NCI-H510A (cell line): ENCODE results near the gene SNCG.
"Not testable (repeated sequence)": the region's sequence is repeated elsewhere in the genome, so short reads cannot be mapped to it uniquely, and the experiment has no call there.

Experiments
- DNase-seq: peaks from one replicate; lab custom pipeline; 2025; lab: John Stamatoyannopoulos, UW

The SNCG gene

GRCh38 chr10:86944907-86945306 is 13.5 kb upstream of the SNCG start:
- DNase-seq: no peak

DNA sequence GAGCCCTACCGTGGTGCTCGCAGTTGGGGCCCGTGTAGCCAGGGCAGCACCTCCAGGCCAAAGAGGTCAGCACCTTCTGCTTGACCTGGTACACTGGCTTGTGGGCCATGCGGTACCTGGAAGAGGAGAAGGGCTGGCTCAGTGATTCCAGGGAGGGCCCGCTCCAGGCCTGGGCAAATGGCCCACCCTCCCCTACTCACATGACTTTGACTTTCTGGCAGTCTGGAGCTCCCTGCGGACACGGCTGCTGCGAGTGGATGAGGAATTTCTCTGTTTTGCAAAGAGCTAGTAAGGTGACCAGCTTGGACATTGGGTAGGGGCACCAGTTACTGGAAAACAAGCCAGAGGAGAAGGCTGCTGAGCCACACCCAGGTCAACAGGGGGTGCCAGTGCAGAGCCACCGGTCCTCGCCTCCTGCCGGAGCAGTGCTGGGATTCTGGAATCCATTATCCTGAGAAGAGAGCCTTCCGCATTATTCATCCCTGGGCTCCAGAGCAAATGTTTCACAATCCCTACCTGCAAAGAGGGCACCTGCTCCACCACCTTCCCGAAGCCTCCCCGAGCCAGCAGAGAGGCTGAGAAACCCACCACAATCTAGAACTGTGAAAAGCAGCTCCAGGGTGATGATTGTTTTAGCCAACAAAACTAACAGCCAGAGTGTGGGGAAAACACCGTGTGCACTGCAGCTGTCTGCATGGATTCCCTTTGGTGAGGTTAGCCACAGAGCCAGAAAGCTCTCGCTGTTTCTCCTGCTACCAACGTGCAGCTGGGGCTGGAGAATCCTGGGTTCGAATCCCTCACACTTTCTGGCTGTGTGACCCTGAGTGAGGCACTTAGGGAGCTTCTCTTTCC is 12.8 kb upstream of the SNCG start:
- DNase-seq: no peak

DNA sequence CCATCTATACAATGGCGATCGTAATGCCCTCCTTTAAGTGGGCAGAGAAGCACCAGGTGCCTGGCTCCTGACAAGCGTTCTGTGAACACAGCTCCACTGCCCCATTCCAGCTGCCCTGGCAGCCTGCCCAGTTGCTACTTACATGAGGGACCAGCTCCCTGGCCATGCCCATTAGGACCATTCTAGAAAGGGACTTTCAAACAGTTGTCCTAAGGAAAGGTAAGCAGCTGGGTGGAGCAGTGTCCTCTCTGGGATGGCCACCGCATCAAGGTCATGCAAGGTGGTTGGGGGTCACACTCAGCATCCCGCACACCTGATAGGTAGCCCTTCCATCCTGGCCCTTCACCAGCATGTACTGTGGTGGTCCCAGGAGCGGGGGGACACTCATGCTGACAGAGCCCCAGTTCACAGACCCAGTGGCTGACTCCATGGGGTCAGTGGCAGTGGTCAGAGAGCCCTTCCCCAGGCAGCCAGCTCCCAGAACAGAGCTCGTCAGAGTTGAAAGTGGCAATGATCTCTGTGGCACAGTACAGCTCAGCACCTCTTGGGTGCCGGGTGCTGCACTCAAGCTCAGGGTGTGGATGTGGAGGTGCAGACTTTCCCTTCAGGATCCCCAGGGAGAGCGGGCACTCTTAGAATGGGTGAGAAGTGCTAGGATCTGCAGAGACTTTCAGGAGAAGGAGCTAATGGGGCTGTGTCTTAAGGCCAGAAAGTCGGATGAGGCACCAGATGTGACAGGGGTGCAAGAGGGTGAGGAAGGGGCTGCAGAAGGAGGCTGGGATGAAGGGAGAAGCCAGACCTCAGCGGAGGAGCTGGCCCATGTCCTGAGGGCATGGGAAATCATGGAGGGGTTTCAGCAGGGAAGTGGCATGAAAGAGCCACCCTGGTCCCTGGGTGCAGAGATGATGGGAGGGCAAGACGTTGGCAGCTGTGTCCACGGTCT is 11.9 kb upstream of the SNCG start:
- peak; percentile 52 for DNase-seq

DNA sequence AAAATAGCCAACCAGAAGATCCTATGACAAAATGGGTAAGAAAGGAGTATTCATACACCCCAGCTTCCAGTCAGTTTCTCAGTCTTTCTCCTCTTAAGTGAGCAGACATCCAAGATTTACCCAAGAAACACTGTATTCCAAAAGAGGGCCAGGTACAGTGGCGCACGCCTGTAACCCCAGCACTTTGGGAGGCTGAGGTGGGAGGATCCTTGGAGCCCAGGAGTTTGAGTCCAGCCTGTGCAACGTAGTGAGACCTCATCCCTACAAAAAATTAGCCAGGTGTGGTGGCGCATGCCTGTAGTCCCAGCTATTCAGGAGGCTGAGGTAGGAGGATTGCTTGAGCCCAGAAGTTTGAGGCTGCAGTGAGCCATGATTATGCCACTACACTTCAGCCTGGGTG is 10.6 kb upstream of the SNCG start:
- DNase-seq: not testable (repeated sequence)

DNA sequence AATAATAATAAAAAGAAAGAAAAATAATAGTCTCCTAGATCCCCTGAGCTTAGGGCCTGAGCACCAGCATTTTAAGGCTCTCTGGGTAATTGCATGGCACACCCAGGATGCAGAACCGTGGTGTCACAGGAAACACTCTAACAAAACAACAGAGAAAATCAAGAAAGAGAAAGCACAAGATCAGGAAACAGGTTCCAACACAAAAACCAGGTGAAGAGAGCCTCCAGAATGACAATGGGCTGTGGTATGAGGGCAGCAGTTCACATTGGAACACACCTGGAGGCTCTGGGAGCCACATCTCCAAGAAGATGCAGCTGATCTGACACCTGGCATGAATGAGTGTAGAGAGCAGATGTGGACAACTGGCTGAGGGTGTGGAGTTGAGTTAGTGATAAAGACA is 8.1 kb upstream of the SNCG start:
- DNase-seq: no peak

DNA sequence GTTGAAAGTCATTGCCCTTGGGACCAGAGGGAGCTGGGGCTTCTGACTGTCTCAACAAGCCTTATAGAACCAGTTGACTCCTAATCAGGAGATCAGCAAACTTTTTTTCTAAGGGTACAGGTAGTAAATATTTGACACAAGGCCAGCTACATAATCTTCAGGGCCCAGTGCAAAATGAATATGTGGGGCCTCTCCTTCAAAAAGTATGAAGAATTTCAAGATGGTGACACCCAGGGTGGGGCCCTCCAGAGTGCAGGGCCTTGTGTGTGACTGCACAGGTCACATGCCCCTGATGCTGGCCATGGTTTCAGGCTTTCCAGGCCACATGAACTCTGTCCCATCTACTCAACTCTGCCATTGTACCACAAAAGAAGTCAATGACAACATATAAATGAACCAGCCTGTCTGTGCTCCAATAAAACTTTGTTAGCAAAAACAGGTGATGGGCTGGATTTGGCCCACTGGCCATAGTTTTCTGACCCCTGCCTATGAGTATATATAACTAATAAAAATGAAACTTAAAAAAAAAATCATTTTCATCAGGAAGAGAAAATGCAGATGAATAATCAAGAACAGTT is 7.1 kb upstream of the SNCG start:
- DNase-seq: no peak

GRCh38 chr10:86952106-86952505 is 6.3 kb upstream of the SNCG start:
- DNase-seq: no peak

- DNase-seq: not testable (repeated sequence)
Measured at GRCh38 chr10:86952697-86953096, 5.7 kb upstream of the SNCG start.

DNA sequence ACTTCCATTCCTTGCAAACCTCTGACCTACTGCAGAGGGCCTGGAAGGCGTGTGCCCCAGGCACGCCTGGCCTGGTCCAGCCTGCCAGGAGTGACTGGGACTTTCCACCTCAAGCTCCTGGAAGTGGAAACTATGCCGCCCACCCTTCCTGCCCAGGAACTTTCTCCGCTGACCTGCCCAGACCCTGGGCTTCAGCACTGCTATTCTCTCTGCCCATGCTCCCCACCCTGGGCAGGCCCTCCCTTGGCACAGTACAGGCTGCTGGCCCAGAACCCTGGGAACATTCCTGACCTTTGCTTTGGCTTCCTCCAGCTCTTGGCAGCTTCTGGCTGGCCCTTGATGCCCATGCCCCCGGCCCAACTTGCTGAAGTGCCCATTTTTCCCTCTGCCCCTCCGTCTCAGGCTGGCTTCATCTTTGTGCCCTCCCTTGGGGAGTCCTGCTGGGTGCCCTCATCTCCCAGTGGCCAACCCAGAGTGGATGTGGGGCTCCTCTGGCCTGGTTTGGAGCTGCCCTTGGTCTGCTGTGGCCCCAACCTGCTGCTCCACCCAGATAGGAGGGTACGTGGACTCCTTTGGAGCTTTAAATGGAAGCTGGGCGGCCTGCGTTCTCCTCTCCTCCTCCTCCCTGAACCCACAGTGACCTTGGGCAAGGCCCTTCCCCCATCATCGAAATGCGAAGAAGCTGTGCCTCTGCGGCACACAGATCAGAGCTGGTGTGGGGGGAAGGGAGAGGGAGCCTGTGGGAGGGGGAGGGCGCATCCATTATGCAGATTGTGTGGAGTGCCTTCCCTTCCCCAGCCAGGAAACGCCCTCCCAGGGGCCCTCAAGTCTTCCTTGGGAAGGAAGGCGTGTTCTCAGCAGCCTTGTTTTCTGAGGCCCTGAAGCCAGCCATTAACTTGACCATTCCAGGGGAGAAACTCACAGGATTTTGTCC is 4.4 kb upstream of the SNCG start:
- DNase-seq: no peak

GRCh38 chr10:86954681-86955500 is 3.5 kb upstream of the SNCG start:
- DNase-seq: no peak

DNA sequence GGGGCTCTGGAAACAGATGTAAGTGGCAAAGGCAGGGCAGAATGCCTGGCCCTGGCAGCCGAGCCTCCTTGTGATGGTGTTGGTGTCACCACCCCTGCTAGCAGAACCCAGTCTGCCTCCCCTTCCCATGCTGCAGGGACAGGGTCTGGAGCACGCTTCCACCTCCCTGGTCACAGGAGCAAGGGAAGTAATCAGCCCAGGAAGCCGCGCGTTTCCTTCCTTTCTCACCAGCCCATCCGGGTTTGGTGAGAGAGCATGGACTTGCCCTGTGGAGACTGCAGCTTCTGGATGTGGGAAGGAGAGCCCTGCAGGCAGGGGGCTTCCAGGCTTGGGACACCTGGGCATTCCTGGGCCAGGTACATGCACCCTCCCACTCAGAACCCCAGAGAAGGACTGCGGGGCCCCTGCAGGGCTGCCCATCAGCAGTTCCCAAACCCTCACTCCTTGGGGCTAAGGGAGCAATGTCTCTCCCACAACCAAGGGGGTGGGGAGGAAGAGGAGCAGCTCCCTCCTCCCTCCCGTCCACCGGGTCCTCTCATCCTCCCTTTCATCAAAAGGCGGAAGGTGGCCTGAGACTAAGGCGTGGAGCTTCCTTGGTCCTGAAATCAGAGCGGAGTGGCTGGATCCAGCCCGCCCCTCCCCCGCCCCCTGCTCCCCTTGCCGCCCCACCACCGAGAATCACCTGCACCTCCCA is 2.8 kb upstream of the SNCG start:
- DNase-seq: no peak

DNA sequence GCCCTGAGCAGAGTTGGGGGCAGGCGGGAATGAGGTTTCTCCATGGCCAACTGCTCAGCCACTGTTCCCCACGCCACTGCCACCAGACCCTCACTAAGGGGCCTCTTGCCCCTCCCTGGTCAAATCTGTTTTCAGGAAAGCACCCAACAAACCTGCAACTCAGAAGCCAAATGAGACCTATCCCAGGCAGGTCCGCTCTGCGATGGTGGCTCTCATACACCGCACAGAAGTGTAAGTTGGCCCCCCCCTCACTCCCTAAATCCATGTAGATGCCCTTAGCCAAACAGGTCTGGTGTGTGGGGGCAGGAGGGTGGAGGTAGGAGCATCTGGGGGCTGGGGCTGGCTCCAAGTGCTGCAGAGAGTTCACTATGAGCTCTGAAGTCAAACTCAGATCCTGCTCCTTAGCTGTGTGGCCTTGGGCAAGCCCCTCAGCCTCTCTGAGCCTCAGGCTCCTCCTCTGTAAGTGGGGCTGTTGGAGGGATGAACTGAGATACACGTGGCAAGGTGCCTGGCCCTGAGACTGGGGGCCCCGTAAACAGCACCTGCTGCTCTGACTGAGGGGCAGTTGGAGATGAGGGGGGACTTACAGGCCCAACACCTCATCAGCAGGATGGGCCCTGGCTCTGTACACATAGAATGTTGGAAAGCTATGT is 2.1 kb upstream of the SNCG start:
- no peak for DNase-seq

DNA sequence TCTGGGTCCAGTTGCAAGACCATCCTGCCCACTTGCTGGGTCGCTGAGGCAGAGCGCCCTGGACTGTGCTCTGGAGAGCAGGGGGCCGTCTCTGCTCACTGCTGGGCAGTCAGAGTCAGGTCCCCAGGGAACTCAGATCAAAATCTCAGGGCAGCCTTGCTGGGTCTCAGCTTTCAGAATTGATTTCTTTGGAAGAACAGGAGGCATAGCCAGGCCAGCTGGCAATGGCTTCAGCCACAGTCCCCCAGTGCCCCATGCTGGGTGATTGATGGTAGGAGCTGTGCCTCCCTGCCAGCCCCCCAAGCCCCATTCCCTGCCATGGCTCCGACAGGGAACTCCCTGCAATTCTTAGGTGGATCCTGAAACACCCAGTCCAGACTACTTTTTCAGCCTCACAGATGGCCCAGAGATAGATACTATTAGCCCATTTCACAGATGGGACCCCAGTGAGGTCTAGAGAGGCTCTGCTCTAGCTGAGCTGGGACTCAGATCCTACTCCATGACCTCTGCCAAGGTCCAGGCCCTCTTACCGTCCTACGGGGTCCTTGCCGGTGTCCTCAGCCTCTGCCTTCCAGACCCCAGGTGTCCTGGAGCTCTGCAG is 1.5 kb upstream of the SNCG start:
- no peak for DNase-seq

GRCh38 chr10:86957471-86958115 is 806 bp upstream of the SNCG start, which contains the start of gene MMRN2:
MMRN2 (minus strand) TSS chr10:86957615; CDS start chr10:86957541, 74 bp downstream.
- no peak for DNase-seq

GRCh38 chr10:86958901-86959736 is 720 bp downstream of the SNCG start:
- peak; percentile 16 for DNase-seq

DNA sequence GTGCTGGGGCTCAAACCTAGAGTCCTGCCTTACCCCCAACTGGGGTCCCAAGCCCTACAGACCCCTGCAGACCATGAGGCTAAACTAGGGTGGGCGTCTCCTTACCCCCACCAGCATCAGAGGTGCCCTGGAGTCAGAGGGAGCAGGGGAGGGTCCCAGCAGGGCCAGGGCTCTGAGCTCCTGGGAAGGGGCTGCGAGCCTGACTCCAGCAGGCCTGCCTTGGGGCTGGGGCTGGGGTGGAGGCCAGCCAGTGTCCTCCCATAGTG is 1.3 kb downstream of the SNCG start:
- no peak for DNase-seq

- DNase-seq: no peak
Measured at GRCh38 chr10:86960003-86960862, 1.8 kb downstream of the SNCG start.
